Fibroblast of skin of left quadriceps (primary cell): ENCODE results near the gene BARX1.

ENCODE experiments used
- DNase-seq, 2 experiments: peaks; one replicate each; pipeline ENCODE4 v3.0.0-alpha.2; 2013; ENCODE audit warnings: low read depth in 2 of 2

Gene BARX1

DNA sequence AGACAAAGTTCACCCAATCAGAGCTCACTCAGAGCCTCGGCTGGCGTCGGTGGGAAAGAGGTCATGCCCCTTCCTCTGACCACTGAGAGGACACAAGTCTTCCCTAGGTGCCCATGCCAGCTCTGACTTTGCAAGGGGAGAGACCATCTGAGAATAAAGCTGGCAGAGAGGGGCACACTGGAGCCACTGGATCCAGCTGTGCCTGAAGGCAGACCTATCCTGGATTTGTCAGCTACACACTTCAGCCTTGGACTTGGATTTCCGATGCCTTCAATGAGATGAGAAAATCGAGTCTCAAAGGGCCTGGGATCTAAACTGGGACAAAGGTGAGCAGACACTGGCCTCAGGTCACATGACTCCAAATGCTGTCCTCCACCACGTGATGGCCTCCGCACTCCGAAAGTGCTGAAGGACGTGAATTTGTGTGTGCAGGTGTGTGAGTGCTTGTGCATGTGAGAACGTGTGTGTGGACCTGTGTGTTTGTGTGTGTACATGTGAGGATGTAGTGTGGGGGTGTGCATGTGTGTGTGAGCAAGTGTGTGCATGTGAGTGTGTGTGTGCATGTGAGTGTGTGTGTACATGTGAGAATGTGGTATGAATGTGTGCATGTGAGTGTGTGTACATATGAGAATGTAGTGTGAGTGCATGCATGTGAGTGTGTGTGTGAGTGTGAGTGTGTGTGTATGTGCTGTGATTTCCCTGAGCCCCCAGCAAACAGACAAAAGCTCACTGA, 37.9 kb downstream of the BARX1 start:
- DNase-seq: no peak

DNA sequence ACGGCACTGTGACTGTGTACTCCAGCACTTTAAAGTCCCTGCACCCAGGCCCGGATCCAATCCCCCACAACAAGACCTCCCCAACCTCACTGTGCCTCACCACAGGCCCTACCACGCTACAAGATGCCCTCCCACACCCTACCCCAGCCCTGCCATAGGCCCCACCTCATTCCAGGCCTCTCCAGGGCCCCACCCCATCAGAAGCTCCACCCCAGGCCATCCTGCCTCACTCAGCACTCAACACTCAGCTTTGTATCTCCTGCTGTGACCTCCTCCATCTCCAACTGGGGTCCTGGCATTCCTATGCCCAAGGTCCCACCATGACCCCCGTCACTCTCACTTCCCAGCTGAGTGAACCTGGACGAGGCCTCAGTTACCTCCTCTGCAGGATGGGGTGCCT, 38.8 kb downstream of the BARX1 start:
- no peak for DNase-seq

GRCh38 chr9:93911801-93912554, 43.2 kb downstream of the BARX1 start:
- no peak for DNase-seq

- no peak for DNase-seq
Measured at GRCh38 chr9:93911136-93911745, 43.9 kb downstream of the BARX1 start.

- DNase-seq: no peak
Measured at GRCh38 chr9:93910598-93910997, 44.6 kb downstream of the BARX1 start.

DNA sequence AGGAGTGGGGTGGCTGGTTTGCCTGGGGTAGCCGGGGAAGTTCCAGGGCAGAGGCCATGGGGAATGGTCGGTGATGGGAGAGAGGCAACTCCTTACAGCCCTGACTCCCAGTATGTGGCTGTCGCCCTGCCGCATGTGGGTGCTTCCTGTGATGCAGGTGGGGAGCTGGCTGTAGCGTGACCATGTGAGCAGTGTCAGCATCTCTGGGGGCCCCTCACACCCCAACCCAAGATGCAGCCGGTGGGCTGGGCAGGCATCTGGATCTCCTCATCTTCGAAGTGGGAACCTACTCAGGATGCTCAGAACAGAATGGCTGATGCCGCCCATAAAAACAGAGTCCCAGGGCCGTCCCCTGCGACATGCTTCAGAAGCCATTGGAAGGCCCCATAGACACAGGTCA, 45.0 kb downstream of the BARX1 start:
- DNase-seq: no peak

- DNase-seq: no peak
Measured at GRCh38 chr9:93909242-93909616, 45.9 kb downstream of the BARX1 start.

DNA sequence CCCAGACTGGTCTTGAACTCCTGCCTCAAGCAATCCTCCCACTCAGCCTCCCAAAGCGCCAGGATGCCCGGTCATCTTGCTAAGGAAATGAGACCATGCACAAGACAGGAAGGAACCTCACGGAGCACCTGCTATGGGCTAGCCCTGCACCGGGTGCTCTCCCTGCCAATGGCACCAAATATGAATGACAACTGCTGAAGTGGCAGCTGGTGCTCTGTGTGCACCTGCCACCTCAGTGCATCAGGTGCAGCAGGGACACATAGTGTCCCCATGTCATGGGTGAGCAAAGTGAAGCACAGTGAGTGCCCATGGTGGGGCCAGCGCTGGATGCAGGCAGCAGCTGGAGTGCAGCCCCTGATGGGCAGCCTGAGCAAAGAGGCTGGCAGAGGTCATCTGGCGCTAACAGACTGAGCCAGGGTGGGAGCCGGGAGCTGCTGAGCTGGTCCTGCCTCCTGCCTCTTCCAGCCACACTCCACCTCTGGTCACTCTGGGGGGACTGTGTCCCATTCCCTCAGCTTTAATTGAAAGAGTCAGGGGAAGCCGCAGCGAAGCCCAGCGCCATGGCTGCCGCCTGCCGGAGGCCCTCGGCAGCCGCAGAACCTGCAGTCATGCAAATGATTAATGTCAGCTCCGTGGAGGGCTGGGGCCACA, 46.4 kb downstream of the BARX1 start:
- no peak for DNase-seq

- no peak for DNase-seq
Measured at GRCh38 chr9:93907551-93908199, 47.5 kb downstream of the BARX1 start.

- no peak for DNase-seq
Measured at GRCh38 chr9:93906195-93906880, 48.8 kb downstream of the BARX1 start.

GRCh38 chr9:93905473-93906133, 49.6 kb downstream of the BARX1 start:
- no peak for DNase-seq

- DNase-seq: no peak
Measured at GRCh38 chr9:93904649-93905472, 50.3 kb downstream of the BARX1 start.

DNA sequence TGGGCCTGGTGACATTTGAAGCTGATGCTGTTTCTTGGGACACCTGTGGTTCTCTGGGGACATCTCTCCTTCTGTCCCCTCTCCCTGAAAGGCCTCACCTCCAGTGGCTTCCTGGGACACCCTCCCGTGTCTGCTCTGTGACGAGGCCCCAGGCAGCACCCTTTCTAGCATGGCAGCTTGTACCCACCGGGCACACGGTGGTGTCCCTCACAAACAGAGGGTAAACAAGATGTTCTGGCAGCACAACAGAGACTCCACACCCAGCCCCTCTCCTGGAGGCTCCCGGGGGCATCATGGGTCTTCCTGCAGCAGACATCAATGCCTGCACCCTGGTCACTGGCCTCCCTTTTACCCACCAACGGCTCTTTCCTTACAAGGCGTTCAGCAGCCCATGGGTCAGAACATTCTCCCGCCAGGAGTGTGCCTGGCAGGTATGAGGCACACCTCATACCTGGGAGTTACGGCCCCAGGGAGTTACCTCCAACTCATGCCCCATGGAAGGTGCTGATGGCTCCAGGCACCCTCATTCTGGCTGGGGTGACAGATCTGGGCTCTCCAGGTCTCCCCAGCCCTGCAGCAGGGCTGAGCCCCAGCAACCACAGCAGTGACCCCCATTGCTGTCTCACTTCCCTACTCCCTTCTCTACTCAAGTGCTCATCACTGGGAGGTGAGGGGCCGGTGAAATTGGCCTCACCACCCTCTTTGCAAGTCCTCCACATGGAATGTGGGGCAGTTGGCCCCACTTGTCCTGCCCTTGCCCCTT, 51.1 kb downstream of the BARX1 start:
- no peak for DNase-seq

GRCh38 chr9:93902780-93903655, 52.1 kb downstream of the BARX1 start:
- no peak for DNase-seq

GRCh38 chr9:93902051-93902779, 52.9 kb downstream of the BARX1 start:
- DNase-seq: no peak
